HEK293T (cell line): Measurements from ENCODE around the gene LRRN4CL.
"Not testable (repeated sequence)": the region's sequence is repeated elsewhere in the genome, so short reads cannot be mapped to it uniquely, and the experiment has no call there.

Experiments
- CTCF ChIA-PET: fragments of 350-600 bp; formaldehyde crosslinking; extraction: SDS; loops from one replicate; lab custom pipeline; 2021; ENCODE audit warnings: antibody characterized with exemption, inconsistent platforms; lab: Yijun Ruan, JAX
- POLR2A ChIA-PET: fragments of 350-600 bp; formaldehyde crosslinking; extraction: SDS; loops from one replicate; lab custom pipeline; 2020; ENCODE audit warnings: antibody characterized with exemption, inconsistent platforms; lab: Yijun Ruan, JAX
- DNase-seq: peaks from one replicate; pipeline ENCODE4 v3.0.0; 2012; ENCODE audit warnings: mixed read lengths; ENCODE audit errors: extremely low spot score
- ARNT ChIP-seq: fragments of 450-650 bp; IDR thresholded peaks from 2 replicates; pipeline ENCODE4 v1.6.1; 2017; ENCODE audit warnings: mild to moderate bottlenecking
- BHLHE40 ChIP-seq: fragments of 450-650 bp; IDR thresholded peaks from 2 replicates; pipeline ENCODE4 v1.6.1; 2016; ENCODE audit warnings: mild to moderate bottlenecking, moderate library complexity, borderline replicate concordance
- CTBP1 ChIP-seq: fragments of 450-650 bp; IDR thresholded peaks from 2 replicates; pipeline ENCODE4 v1.6.1; 2016; ENCODE audit warnings: borderline replicate concordance
- ELF4 ChIP-seq: fragments of 450-650 bp; IDR thresholded peaks from 2 replicates; pipeline ENCODE4 v1.6.1; 2017; ENCODE audit warnings: antibody characterized with exemption
- FOXA1 ChIP-seq: fragments of 450-650 bp; IDR thresholded peaks from 2 replicates; pipeline ENCODE4 v1.6.1; 2016; ENCODE audit warnings: mild to moderate bottlenecking
- FOXK2 ChIP-seq: fragments of 450-650 bp; IDR thresholded peaks from 2 replicates; pipeline ENCODE4 v1.6.1; 2016; ENCODE audit warnings: mild to moderate bottlenecking
- FOXM1 ChIP-seq: fragments of 450-650 bp; IDR thresholded peaks from 2 replicates; pipeline ENCODE4 v1.6.1; 2017; ENCODE audit warnings: mild to moderate bottlenecking, borderline replicate concordance
- HDGF ChIP-seq: fragments of 450-650 bp; IDR thresholded peaks from 2 replicates; pipeline ENCODE4 v1.6.1; 2017; ENCODE audit warnings: antibody characterized with exemption, borderline replicate concordance
- L3MBTL2 ChIP-seq: fragments of 450-650 bp; conservative IDR thresholded peaks from 2 replicates; pipeline ENCODE4 v1.6.1; 2016; ENCODE audit warnings: mild to moderate bottlenecking
- LEF1 ChIP-seq: fragments of 450-650 bp; IDR thresholded peaks from 2 replicates; pipeline ENCODE4 v1.6.1; 2017; ENCODE audit warnings: mild to moderate bottlenecking, borderline replicate concordance
- NFRKB ChIP-seq: fragments of 450-650 bp; IDR thresholded peaks from 2 replicates; pipeline ENCODE4 v1.6.1; 2016; ENCODE audit warnings: mild to moderate bottlenecking, moderate library complexity
- SP1 ChIP-seq: fragments of 450-650 bp; IDR thresholded peaks from 2 replicates; pipeline ENCODE4 v1.6.1; 2017
- SUZ12 ChIP-seq: fragments of 450-650 bp; IDR thresholded peaks from 2 replicates; pipeline ENCODE4 v1.6.1; 2016; ENCODE audit warnings: mild to moderate bottlenecking
- TARDBP ChIP-seq: fragments of 450-650 bp; IDR thresholded peaks from 2 replicates; pipeline ENCODE4 v1.6.1; 2016
- ZNF384 ChIP-seq: fragments of 450-650 bp; IDR thresholded peaks from 2 replicates; pipeline ENCODE4 v1.6.1; 2016
- TF ChIP-seq, protein P1 (sequence below): fragments of 450-650 bp; IDR thresholded peaks from 2 replicates; pipeline ENCODE4 v1.6.1; 2016

The LRRN4CL gene

DNA sequence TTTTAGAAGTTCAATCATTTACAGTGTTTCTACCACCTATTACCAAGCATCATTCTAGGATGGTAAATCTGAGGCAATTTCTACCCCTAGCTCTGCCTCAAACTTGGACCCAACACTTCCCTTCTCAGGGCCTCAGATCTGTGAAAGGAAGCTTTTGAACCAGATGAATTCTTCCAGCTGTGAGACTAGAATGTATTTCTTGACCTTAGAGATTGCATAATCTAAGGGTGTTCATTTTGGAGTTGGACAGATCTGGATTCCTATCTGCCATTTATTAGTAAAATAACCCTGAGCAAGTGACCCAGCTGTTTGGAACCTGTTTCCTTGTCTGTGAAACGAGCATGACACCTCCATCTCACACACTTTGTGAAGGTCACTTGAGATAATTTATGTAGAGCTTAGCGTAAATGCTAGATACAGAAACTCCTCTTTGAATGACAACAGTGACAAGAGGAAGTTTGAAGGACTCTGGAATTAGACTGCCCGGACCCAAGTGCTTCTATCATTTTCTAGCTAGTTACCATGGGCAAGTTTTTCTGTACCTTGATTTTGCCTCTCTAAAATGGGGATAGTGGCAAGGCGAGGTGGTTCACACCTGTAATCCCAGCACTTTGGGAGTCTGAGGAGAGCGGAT, 32.4 kb downstream of the LRRN4CL start:
- ChIA-PET POLR2A (interaction anchor here (1.2 to 5.1 kb wide), 4 partner anchors 7 to 185 kb away, joined by 3 to 90 read pairs (median 32); partner anchors contain the start of genes C11orf98, CSKMT, GANAB and LBHD1), CTCF (no interaction called here)
- no peak for DNase-seq
- TF ChIP-seq HDGF = no peak
- TF ChIP-seq L3MBTL2 = no peak
- no peak for TF ChIP-seq SUZ12
- TF ChIP-seq FOXA1 = no peak
- TF ChIP-seq CTBP1 = no peak
- no peak for TF ChIP-seq ARNT
- no peak for TF ChIP-seq ELF4
- no peak for TF ChIP-seq ZNF384
- TF ChIP-seq BHLHE40 = no peak

DNA sequence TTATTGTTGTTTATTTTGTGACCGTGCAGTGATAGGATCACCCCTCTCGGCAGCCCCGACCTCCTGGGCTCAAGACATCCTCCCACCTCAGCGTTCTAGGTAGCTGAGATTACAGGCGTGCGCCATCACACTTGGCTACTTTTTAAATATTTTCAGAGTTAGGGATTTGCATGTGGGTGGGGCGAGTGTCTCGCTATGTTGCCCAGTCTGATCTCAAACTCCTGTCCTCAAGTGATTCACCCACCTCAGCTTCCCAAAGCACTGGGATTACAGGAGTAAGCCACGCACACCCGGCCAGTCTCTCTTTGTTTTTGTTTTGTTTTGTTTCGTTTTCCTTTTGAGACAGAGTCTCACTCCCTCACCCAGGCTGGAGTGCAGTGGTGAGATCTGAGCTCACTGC, 35.0 kb downstream of the LRRN4CL start:
- POLR2A ChIA-PET = interaction anchor here (1.4 to 5.1 kb wide), 6 partner anchors 8 to 63 kb away, joined by 3 to 90 read pairs (median 8); partner anchors contain the start of genes B3GAT3, C11orf98, CSKMT and LBHD1
- CTCF ChIA-PET = no interaction called here
- TF ChIP-seq HDGF (no peak), SP1 (no peak), SUZ12 (no peak), TARDBP (no peak), BHLHE40 (no peak), NFRKB (no peak), CTBP1 (no peak), ELF4 (no peak), ZNF384 (no peak)
- DNase-seq = no peak

DNA sequence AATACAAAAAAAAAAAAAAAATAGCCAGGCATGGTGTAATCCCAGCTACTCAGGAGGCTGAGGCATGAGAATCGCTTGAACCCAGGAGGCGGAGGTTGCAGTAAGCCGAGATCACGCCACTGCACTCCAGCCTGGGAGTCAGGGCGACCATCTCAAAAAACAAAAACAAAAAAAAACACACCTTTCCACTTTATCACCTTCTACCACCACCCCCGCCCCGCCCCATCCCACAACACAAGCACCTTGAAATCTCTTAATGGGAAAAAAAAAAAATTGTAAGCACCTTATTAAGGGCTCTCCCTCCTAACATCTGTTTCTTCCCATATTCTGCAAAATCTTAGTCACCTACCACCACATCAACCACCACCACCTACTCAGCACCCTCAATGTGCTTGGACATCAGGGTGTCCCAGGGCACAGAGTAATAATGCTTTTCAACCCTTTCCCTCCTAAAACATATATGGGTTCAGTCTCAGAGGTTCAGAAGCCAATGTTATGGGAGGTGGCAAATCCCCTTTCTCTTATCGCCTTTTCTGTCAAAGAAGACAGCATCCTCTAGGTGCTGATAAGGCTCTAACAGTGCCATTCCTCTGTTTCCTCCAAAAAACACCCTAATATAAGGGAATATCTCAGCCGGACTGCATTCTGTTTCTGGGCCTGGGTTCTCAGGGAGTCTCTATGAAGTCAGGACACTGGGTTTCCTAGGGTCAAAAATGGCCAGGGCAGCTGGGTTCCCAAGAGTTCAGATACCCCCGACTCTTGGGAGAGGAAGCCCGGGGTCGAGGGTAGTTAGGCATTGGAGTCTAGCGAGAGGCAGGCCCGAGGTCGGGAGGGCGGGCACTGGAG, 36.9 kb downstream of the LRRN4CL start:
- ChIA-PET CTCF (no interaction called here), POLR2A (interaction anchor here (0.6 to 5.1 kb wide), 29 partner anchors 8 to 234 kb away, joined by 3 to 90 read pairs (median 5); partner anchors contain the start of genes B3GAT3, C11orf98, CSKMT and HNRNPUL2)
- TF ChIP-seq FOXA1 (no peak), ARNT (no peak), ZNF384 (no peak), FOXM1 (no peak), ELF4 (no peak), NFRKB (no peak), L3MBTL2 (no peak), BHLHE40 (no peak), TARDBP (no peak), HDGF (no peak), SUZ12 (no peak)
- TF ChIP-seq, protein P1, sequence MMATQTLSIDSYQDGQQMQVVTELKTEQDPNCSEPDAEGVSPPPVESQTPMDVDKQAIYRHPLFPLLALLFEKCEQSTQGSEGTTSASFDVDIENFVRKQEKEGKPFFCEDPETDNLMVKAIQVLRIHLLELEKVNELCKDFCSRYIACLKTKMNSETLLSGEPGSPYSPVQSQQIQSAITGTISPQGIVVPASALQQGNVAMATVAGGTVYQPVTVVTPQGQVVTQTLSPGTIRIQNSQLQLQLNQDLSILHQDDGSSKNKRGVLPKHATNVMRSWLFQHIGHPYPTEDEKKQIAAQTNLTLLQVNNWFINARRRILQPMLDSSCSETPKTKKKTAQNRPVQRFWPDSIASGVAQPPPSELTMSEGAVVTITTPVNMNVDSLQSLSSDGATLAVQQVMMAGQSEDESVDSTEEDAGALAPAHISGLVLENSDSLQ = no peak
- DNase-seq = no peak

DNA sequence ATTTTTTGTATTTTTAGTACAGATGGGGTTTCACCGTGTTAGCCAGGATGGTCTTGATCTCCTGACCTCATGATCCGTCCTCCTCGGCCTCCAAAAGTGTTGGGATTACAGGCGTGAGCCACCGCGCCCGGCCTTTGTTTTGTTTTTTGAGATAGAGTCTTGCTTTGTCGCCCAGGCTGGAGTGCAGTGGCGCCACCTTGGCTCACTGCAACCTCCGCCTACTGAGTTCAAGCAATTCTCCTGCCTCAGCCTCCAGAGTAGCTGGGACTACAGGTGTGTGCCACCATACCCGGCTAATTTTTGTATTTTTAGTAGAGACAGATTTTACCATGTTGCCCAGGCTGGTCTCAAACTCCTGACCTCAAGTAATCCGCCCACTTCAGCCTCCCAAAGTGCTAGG, 39.0 kb downstream of the LRRN4CL start:
- ChIA-PET POLR2A (interaction anchor here (0.9 to 1.3 kb wide), 5 partner anchors 15 to 59 kb away, joined by 3 to 6 read pairs (median 5); partner anchors contain the start of genes C11orf98, CSKMT, LBHD1 and MTA2), CTCF (interaction anchor here (1.0 kb wide), 1 partner anchor 97 kb away, joined by 3 read pairs; no protein-coding TSS in a partner anchor)

DNA sequence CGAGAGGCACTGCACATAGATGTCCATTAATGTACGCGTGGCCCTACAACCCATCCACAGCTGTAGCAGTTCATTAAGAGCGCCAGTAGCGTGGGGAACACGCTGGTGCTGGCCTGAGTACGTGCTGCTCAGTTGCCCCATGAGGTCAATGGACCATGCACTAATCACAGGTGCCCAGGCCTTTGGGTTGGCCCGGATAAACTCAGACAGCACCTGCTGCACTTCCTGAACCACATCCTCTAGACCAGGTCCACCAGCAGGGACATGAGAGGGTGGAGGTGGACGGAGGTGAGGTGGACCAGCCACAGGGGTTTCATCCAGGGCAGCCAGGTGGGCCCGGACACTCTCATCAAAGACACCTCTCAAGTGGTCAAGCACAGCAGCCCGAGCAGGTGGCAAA, 39.8 kb downstream of the LRRN4CL start:
- TF ChIP-seq ARNT = no peak
- TF ChIP-seq BHLHE40 = no peak
- TF ChIP-seq TARDBP = no peak
- no peak for TF ChIP-seq FOXK2
- no peak for TF ChIP-seq FOXA1
- TF ChIP-seq LEF1 = no peak
- TF ChIP-seq CTBP1 = no peak
- no peak for TF ChIP-seq L3MBTL2
- no peak for TF ChIP-seq ELF4
- no peak for TF ChIP-seq SUZ12
- CTCF ChIA-PET = interaction anchor here (1.0 kb wide), 1 partner anchor 96 kb away, joined by 3 read pairs; no protein-coding TSS in a partner anchor
- no peak for DNase-seq
- POLR2A ChIA-PET = interaction anchor here (0.9 to 4.3 kb wide), 7 partner anchors 15 to 192 kb away, joined by 3 to 33 read pairs (median 4); partner anchors contain the start of genes C11orf98, CSKMT, LBHD1 and MTA2

More for the DNA sequence above, 39.0 kb downstream of the LRRN4CL start:
- not testable (repeated sequence) for DNase-seq

DNA sequence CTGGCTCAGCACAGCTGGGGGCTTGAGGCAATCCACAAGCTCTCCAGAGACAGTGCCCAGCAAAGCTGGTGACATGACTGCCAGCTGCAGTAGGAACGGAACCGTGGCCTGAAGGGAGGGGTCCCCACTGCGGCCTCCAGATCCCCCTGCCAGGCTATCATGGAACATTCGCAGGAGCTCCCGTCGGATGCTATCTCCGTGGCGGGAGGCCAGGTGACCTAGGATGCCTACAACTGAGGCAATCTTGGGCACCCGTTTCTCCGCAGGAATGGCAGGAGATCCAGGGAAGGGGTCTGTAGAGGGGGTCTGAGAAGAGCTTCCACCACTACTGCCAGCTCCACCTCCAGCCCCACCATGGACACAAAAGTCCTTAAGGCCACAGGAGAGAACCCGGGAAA, 40.4 kb downstream of the LRRN4CL start:
- no peak for DNase-seq
- ChIA-PET CTCF (no interaction called here), POLR2A (interaction anchor here (1.0 to 4.3 kb wide), 6 partner anchors 16 to 192 kb away, joined by 3 to 33 read pairs (median 4); partner anchors contain the start of genes C11orf98, CSKMT, LBHD1 and MTA2)
- TF ChIP-seq ELF4 (no peak), L3MBTL2 (no peak), LEF1 (no peak), FOXM1 (no peak), FOXA1 (no peak), FOXK2 (no peak), CTBP1 (no peak), SP1 (no peak), HDGF (no peak), SUZ12 (no peak), ARNT (no peak), NFRKB (no peak), BHLHE40 (no peak)
- TF ChIP-seq, protein P1 = no peak
